HEK293T (cell line): Measurements from ENCODE around the gene NUDT7.

Experiments
- CTCF ChIA-PET: fragments of 350-600 bp; formaldehyde crosslinking; extraction: SDS; loops from one replicate; lab custom pipeline; 2021; ENCODE audit warnings: antibody characterized with exemption, inconsistent platforms; lab: Yijun Ruan, JAX
- POLR2A ChIA-PET: fragments of 350-600 bp; formaldehyde crosslinking; extraction: SDS; loops from one replicate; lab custom pipeline; 2020; ENCODE audit warnings: antibody characterized with exemption, inconsistent platforms; lab: Yijun Ruan, JAX
- DNase-seq: peaks from one replicate; pipeline ENCODE4 v3.0.0; 2012; ENCODE audit warnings: mixed read lengths; ENCODE audit errors: extremely low spot score
- ARNT ChIP-seq: fragments of 450-650 bp; IDR thresholded peaks from 2 replicates; pipeline ENCODE4 v1.6.1; 2017; ENCODE audit warnings: mild to moderate bottlenecking
- BHLHE40 ChIP-seq: fragments of 450-650 bp; IDR thresholded peaks from 2 replicates; pipeline ENCODE4 v1.6.1; 2016; ENCODE audit warnings: mild to moderate bottlenecking, moderate library complexity, borderline replicate concordance
- CTBP1 ChIP-seq: fragments of 450-650 bp; IDR thresholded peaks from 2 replicates; pipeline ENCODE4 v1.6.1; 2016; ENCODE audit warnings: borderline replicate concordance
- ELF4 ChIP-seq: fragments of 450-650 bp; IDR thresholded peaks from 2 replicates; pipeline ENCODE4 v1.6.1; 2017; ENCODE audit warnings: antibody characterized with exemption
- FOXK2 ChIP-seq: fragments of 450-650 bp; IDR thresholded peaks from 2 replicates; pipeline ENCODE4 v1.6.1; 2016; ENCODE audit warnings: mild to moderate bottlenecking
- FOXM1 ChIP-seq: fragments of 450-650 bp; IDR thresholded peaks from 2 replicates; pipeline ENCODE4 v1.6.1; 2017; ENCODE audit warnings: mild to moderate bottlenecking, borderline replicate concordance
- HDGF ChIP-seq: fragments of 450-650 bp; IDR thresholded peaks from 2 replicates; pipeline ENCODE4 v1.6.1; 2017; ENCODE audit warnings: antibody characterized with exemption, borderline replicate concordance
- L3MBTL2 ChIP-seq: fragments of 450-650 bp; conservative IDR thresholded peaks from 2 replicates; pipeline ENCODE4 v1.6.1; 2016; ENCODE audit warnings: mild to moderate bottlenecking
- LEF1 ChIP-seq: fragments of 450-650 bp; IDR thresholded peaks from 2 replicates; pipeline ENCODE4 v1.6.1; 2017; ENCODE audit warnings: mild to moderate bottlenecking, borderline replicate concordance
- NFRKB ChIP-seq: fragments of 450-650 bp; IDR thresholded peaks from 2 replicates; pipeline ENCODE4 v1.6.1; 2016; ENCODE audit warnings: mild to moderate bottlenecking, moderate library complexity
- PKNOX1 ChIP-seq: fragments of 450-650 bp; IDR thresholded peaks from 2 replicates; pipeline ENCODE4 v1.6.1; 2016
- SP1 ChIP-seq: fragments of 450-650 bp; IDR thresholded peaks from 2 replicates; pipeline ENCODE4 v1.6.1; 2017
- SUZ12 ChIP-seq: fragments of 450-650 bp; IDR thresholded peaks from 2 replicates; pipeline ENCODE4 v1.6.1; 2016; ENCODE audit warnings: mild to moderate bottlenecking
- TARDBP ChIP-seq: fragments of 450-650 bp; IDR thresholded peaks from 2 replicates; pipeline ENCODE4 v1.6.1; 2016
- ZNF384 ChIP-seq: fragments of 450-650 bp; IDR thresholded peaks from 2 replicates; pipeline ENCODE4 v1.6.1; 2016

NUDT7 gene

GRCh38 chr16:77788181-77789084 lies 66.1 kb downstream of the NUDT7 start, which contains the start of gene VAT1L:
Gene VAT1L, plus strand, starts transcription at chr16:77788564. Its CDS starts 119 bp downstream, at chr16:77788683.
- DNase-seq = peak; percentile 60
- TF ChIP-seq LEF1 (no peak), CTBP1 (no peak), PKNOX1 (no peak), SUZ12 (no peak)
- CTCF ChIA-PET = no interaction called here
- POLR2A ChIA-PET = no interaction called here

GRCh38 chr16:77789085-77790008 lies 67.0 kb downstream of the NUDT7 start:
- ChIA-PET CTCF (interaction anchor here (0.6 kb wide), 1 partner anchor 512 kb away, joined by 3 read pairs; no protein-coding TSS in a partner anchor), POLR2A (no interaction called here)
- no peak for DNase-seq
- TF ChIP-seq BHLHE40 = no peak
- no peak for TF ChIP-seq NFRKB
- no peak for TF ChIP-seq SUZ12
- TF ChIP-seq SP1 = no peak
- TF ChIP-seq HDGF = no peak
- TF ChIP-seq PKNOX1 = no peak
- no peak for TF ChIP-seq L3MBTL2
- TF ChIP-seq ELF4 = no peak
- no peak for TF ChIP-seq ARNT
- TF ChIP-seq ZNF384 = no peak
- no peak for TF ChIP-seq CTBP1

DNA sequence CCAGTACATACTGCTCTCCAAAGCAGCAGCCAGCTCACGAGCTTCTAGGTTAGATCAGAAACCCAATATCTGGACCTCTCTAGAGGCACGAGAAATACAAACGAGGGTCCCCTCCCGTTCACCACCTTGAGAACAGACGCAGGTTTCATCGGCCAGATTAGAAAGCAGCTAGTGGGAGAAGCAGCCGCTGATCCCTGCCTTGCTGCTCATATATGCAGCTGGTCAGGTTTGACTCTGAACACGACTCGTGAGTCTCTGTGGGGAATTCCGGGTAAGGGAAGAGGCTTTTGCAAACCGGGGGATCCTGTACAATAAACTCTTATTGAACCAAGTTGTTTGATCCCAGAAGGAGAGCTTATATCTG lies 67.7 kb downstream of the NUDT7 start:
- ChIA-PET POLR2A (no interaction called here), CTCF (interaction anchor here (0.6 kb wide), 1 partner anchor 513 kb away, joined by 3 read pairs; no protein-coding TSS in a partner anchor)
- no peak for DNase-seq
- no peak for TF ChIP-seq PKNOX1
- TF ChIP-seq FOXK2 = no peak
- TF ChIP-seq TARDBP = no peak
- TF ChIP-seq ARNT = no peak
- TF ChIP-seq HDGF = no peak
- no peak for TF ChIP-seq ZNF384

- POLR2A ChIA-PET = no interaction called here
- no peak for DNase-seq
- TF ChIP-seq FOXM1 (no peak), ARNT (no peak), BHLHE40 (no peak)
- CTCF ChIA-PET = no interaction called here
Observed at GRCh38 chr16:77790912-77791311, 68.6 kb downstream of the NUDT7 start.
